GM21526 (cell line): ENCODE data around the gene MED9.
"Not testable (repeated sequence)": the region's sequence is repeated elsewhere in the genome, so short reads cannot be mapped to it uniquely, and the experiment has no call there.

Source experiments
- ATAC-seq: cut with Tn5 transposase; IDR thresholded peaks from one replicate; pipeline ENCODE4 v1.9.1; 2021; ENCODE audit warnings: moderate library complexity; ENCODE audit not compliant: unreplicated experiment, low FRiP score

The MED9 gene

GRCh38 chr17:17476865-17477467 lies at the start of gene MED9:
TSS of gene MED9 (plus strand) at chr17:17477000. CDS start at chr17:17477042, 42 bp downstream.
- no peak for ATAC-seq

- no peak for ATAC-seq
These were observed 47.6 kb upstream of the MED9 start for GRCh38 chr17:17429222-17429621.

GRCh38 chr17:17430924-17431323 lies 45.9 kb upstream of the MED9 start:
- ATAC-seq, result not testable (repeated sequence)

- no peak for ATAC-seq
These were observed 45.2 kb upstream of the MED9 start for GRCh38 chr17:17431605-17432004.

- ATAC-seq, result no peak
These were observed 43.6 kb upstream of the MED9 start for GRCh38 chr17:17433000-17433703.

- ATAC-seq, result no peak
These were observed 42.3 kb upstream of the MED9 start for GRCh38 chr17:17434477-17434876.

- no peak for ATAC-seq
These were observed 41.5 kb upstream of the MED9 start for GRCh38 chr17:17435323-17435722.

- ATAC-seq, result no peak
These were observed 39.3 kb upstream of the MED9 start for GRCh38 chr17:17437461-17437860.

GRCh38 chr17:17437893-17438292 lies 38.9 kb upstream of the MED9 start:
- no peak for ATAC-seq

- no peak for ATAC-seq
These were observed 36.6 kb upstream of the MED9 start for GRCh38 chr17:17440010-17440843.

GRCh38 chr17:17440938-17441675 lies 35.7 kb upstream of the MED9 start:
- ATAC-seq, result no peak

- ATAC-seq, result no peak
These were observed 33.6 kb upstream of the MED9 start for GRCh38 chr17:17443173-17443572.

GRCh38 chr17:17445296-17445924 lies 31.4 kb upstream of the MED9 start:
- no peak for ATAC-seq

GRCh38 chr17:17445925-17446665 lies 30.7 kb upstream of the MED9 start:
- no peak for ATAC-seq

GRCh38 chr17:17446666-17447155 lies 30.1 kb upstream of the MED9 start:
- ATAC-seq, result no peak

GRCh38 chr17:17447264-17447663 lies 29.5 kb upstream of the MED9 start:
- no peak for ATAC-seq

GRCh38 chr17:17448076-17448475 lies 28.7 kb upstream of the MED9 start:
- ATAC-seq, result no peak

GRCh38 chr17:17448723-17449122 lies 28.1 kb upstream of the MED9 start:
- ATAC-seq, result no peak

- no peak for ATAC-seq
These were observed 23.7 kb upstream of the MED9 start for GRCh38 chr17:17453088-17453487.
